Stimulated activated naive CD8-positive, alpha-beta T cell treated with anti-CD3 and anti-CD28 coated beads, Interleukin-15, amount 100 ng/mL, for 72 hours (primary cell): ENCODE results near the gene ITM2B.

Experiments
- ATAC-seq: fragments of 150-1000 bp; cut with Tn5 transposase; 2 replicates; pipeline ENCODE4 v1.10.0; 2021; ENCODE audit warnings: mild to moderate bottlenecking, moderate library complexity
- DNase-seq, 2 donors: peaks; one replicate each; pipeline ENCODE4 v3.0.0; 2021 to 2022
- H3K27ac Mint-ChIP-seq, 2 donors: one replicate each; pipeline ENCODE4 v1.8.0; 2022; ENCODE audit warnings: mild to moderate bottlenecking in 2 of 2, mixed read lengths in 2 of 2, moderate library complexity in 2 of 2
- H3K27me3 Mint-ChIP-seq: one replicate; pipeline ENCODE4 v1.8.0; 2022; ENCODE audit warnings: mixed read lengths
- H3K4me1 Mint-ChIP-seq: one replicate; pipeline ENCODE4 v1.8.0; 2022; ENCODE audit warnings: mild to moderate bottlenecking, mixed read lengths
- H3K4me3 Mint-ChIP-seq, 2 donors: one replicate each; pipeline ENCODE4 v1.8.0; 2022; ENCODE audit warnings: mild to moderate bottlenecking in 2 of 2, mixed read lengths in 2 of 2, moderate library complexity in 1 of 2
- H3K9me3 Mint-ChIP-seq, 2 donors: one replicate each; pipeline ENCODE4 v1.8.0; 2022; ENCODE audit warnings: mixed read lengths in 2 of 2

The ITM2B gene

GRCh38 chr13:48302871-48303358 lies 69.9 kb downstream of the ITM2B start:
- peak overlapping the region; percentile 90 to 93 for H3K4me3 Mint-ChIP-seq
- H3K27me3 Mint-ChIP-seq: no peaks in the 10 kb centered on the region
- peak overlapping the region; percentile 93 to 98 for H3K27ac Mint-ChIP-seq
- ATAC-seq: peak; percentile 33
- H3K9me3 Mint-ChIP-seq: no peaks in the 10 kb centered on the region
- DNase-seq: no peak
- peaks cover 41% of the 10 kb centered on the region for H3K4me1 Mint-ChIP-seq

- peak within 1 kb of the TSS; percentile 93 to 98 for H3K27ac Mint-ChIP-seq
- H3K27me3 Mint-ChIP-seq: no peaks in the 10 kb centered on the region
- no peaks in the 10 kb centered on the region for H3K9me3 Mint-ChIP-seq
- H3K4me1 Mint-ChIP-seq: peaks cover 41% of the 10 kb centered on the region
- ATAC-seq (peak; percentile 92), DNase-seq (peak; percentile 88 to 93)
- H3K4me3 Mint-ChIP-seq: peak within 1 kb of the TSS; percentile 90 to 93
Observed at GRCh38 chr13:48303359-48304142, 70.5 kb downstream of the ITM2B start, which contains the start of gene RB1. Gene RB1, plus strand, starts transcription at chr13:48303751. Its CDS starts 162 bp downstream, at chr13:48303913.

- Mint-ChIP-seq H3K27ac (peak overlapping the region; percentile 93 to 98), H3K27me3 (no peaks in the 10 kb centered on the region)
- peak in 1 of 2 donors; percentile 31 for DNase-seq
Observed at GRCh38 chr13:48304143-48304876, 71.3 kb downstream of the ITM2B start.

GRCh38 chr13:48311223-48311622 lies 78.2 kb downstream of the ITM2B start:
- Mint-ChIP-seq H3K4me1 (peaks cover 41% of the 10 kb centered on the region), H3K4me3 (no peak overlapping the region), H3K27me3 (no peaks in the 10 kb centered on the region), H3K27ac (no peak overlapping the region), H3K9me3 (no peaks in the 10 kb centered on the region)
- ATAC-seq (no peak), DNase-seq (no peak)

More at GRCh38 chr13:48304143-48304876, 71.3 kb downstream of the ITM2B start:
- Mint-ChIP-seq H3K4me3 (peak overlapping the region; percentile 90 to 93), H3K4me1 (peaks cover 40% of the 10 kb centered on the region), H3K9me3 (no peaks in the 10 kb centered on the region)
- peak; percentile 5 for ATAC-seq

GRCh38 chr13:48315969-48316650 lies 83.1 kb downstream of the ITM2B start:
- Mint-ChIP-seq H3K4me1 (peaks cover 57% of the 10 kb centered on the region), H3K27me3 (no peaks in the 10 kb centered on the region), H3K9me3 (peaks cover 0 to 7% of the 10 kb centered on the region in 2 donors), H3K4me3 (no peak overlapping the region), H3K27ac (no peak overlapping the region)
- ATAC-seq (no peak), DNase-seq (no peak)

- ATAC-seq (no peak), DNase-seq (no peak)
- H3K27me3 Mint-ChIP-seq: no peaks in the 10 kb centered on the region
- H3K4me3 Mint-ChIP-seq: no peak overlapping the region
- H3K4me1 Mint-ChIP-seq: peaks cover 64% of the 10 kb centered on the region
- H3K9me3 Mint-ChIP-seq: peaks cover 4 to 7% of the 10 kb centered on the region in 2 donors
- H3K27ac Mint-ChIP-seq: no peak overlapping the region
Observed at GRCh38 chr13:48316826-48317510, 84.0 kb downstream of the ITM2B start.

- no peaks in the 10 kb centered on the region for H3K27me3 Mint-ChIP-seq
- peak overlapping the region in 1 of 2 donors; percentile 42 for H3K27ac Mint-ChIP-seq
- peaks cover 63% of the 10 kb centered on the region for H3K4me1 Mint-ChIP-seq
- peak overlapping the region in 1 of 2 donors; percentile 85 for H3K4me3 Mint-ChIP-seq
- ATAC-seq (peak; percentile 19), DNase-seq (no peak)
- peaks cover 4 to 7% of the 10 kb centered on the region in 2 donors for H3K9me3 Mint-ChIP-seq
Observed at GRCh38 chr13:48317511-48318376, 84.7 kb downstream of the ITM2B start.

- Mint-ChIP-seq H3K4me1 (peaks cover 63% of the 10 kb centered on the region), H3K27ac (no peak overlapping the region), H3K9me3 (peaks cover 4 to 7% of the 10 kb centered on the region in 2 donors), H3K27me3 (no peaks in the 10 kb centered on the region), H3K4me3 (peak overlapping the region; percentile 84 to 85)
- peak; percentile 9 for ATAC-seq
- DNase-seq: no peak
Observed at GRCh38 chr13:48318377-48318811, 85.4 kb downstream of the ITM2B start.

- H3K27ac Mint-ChIP-seq: no peak overlapping the region
- no peaks in the 10 kb centered on the region for H3K27me3 Mint-ChIP-seq
- peak in 1 of 2 donors; percentile 23 for DNase-seq
Observed at GRCh38 chr13:48318821-48319511, 86.0 kb downstream of the ITM2B start.

More at GRCh38 chr13:48318821-48319511, 86.0 kb downstream of the ITM2B start:
- peak; percentile 53 for ATAC-seq
- H3K4me1 Mint-ChIP-seq: peaks cover 64% of the 10 kb centered on the region
- peak overlapping the region; percentile 84 to 85 for H3K4me3 Mint-ChIP-seq
- H3K9me3 Mint-ChIP-seq: peaks cover 4 to 7% of the 10 kb centered on the region in 2 donors
